AG09309 (cell line): Measurements from ENCODE around the gene CACNA1H.

ENCODE experiments used
- DNase-seq: peaks from one replicate; pipeline ENCODE4 v3.0.0-alpha.2; 2010; ENCODE audit warnings: low read depth
- H3K4me3 ChIP-seq: 2 replicates; pipeline ENCODE4 v1.5.1; 2011; ENCODE audit warnings: mild to moderate bottlenecking, low read depth, low read length, moderate library complexity; ENCODE audit not compliant: control insufficient read depth
- CTCF ChIP-seq: IDR thresholded peaks from 2 replicates; pipeline ENCODE4 v1.5.1; 2011; ENCODE audit warnings: mild to moderate bottlenecking, low read depth, low read length, inconsistent platforms; ENCODE audit not compliant: insufficient read depth, control insufficient read depth; ENCODE audit errors: missing control alignments

CACNA1H gene

GRCh38 chr16:1108299-1109252 is 44.3 kb upstream of the CACNA1H start:
- H3K4me3 ChIP-seq = no peak overlapping the region
- peak; percentile 8 for DNase-seq
- no peak for TF ChIP-seq CTCF

- TF ChIP-seq CTCF = no peak
- no peak for DNase-seq
- no peak overlapping the region for H3K4me3 ChIP-seq
These were observed 43.3 kb upstream of the CACNA1H start for GRCh38 chr16:1109648-1110047.

GRCh38 chr16:1112506-1113184 is 40.3 kb upstream of the CACNA1H start:
- H3K4me3 ChIP-seq = no peak overlapping the region
- TF ChIP-seq CTCF = no peak
- DNase-seq = no peak

GRCh38 chr16:1113489-1113888 is 39.4 kb upstream of the CACNA1H start:
- no peak for TF ChIP-seq CTCF
- no peak overlapping the region for H3K4me3 ChIP-seq
- DNase-seq = no peak

- DNase-seq = no peak
- TF ChIP-seq CTCF = no peak
- no peak overlapping the region for H3K4me3 ChIP-seq
These were observed 38.9 kb upstream of the CACNA1H start for GRCh38 chr16:1113889-1114526.

- TF ChIP-seq CTCF = no peak
- H3K4me3 ChIP-seq = no peak overlapping the region
- DNase-seq = no peak
These were observed 36.2 kb upstream of the CACNA1H start for GRCh38 chr16:1116693-1117077.
